A673 (cell line): ENCODE data around the gene HJURP. TPM values are rescaled to one million over a fixed set of nuclear protein-coding genes. Genes with fewer than 3 reads are reported as not detected.

Source experiments
- BruUV-seq: library from RNA; stranded (reverse); fragments of 400-500 nt; replicated peaks from 2 replicates; lab custom pipeline; 2021; lab: Mats Ljungman, UMichigan
- CTCF ChIA-PET: fragments of 300-600 bp; sonication (Branson Sonifier 250); formaldehyde crosslinking; loops from one replicate; lab custom pipeline; 2022; ENCODE audit warnings: antibody characterized with exemption; lab: Charles Lee
- POLR2A ChIA-PET: fragments of 300-600 bp; sonication (Branson Sonifier 250); formaldehyde crosslinking; loops from one replicate; lab custom pipeline; 2022; ENCODE audit warnings: antibody characterized with exemption; ENCODE audit not compliant: low non-redundant PET; lab: Charles Lee
- DNase-seq: peaks from one replicate; pipeline ENCODE4 v3.0.0-alpha.2; 2015; ENCODE audit warnings: low spot score
- H3K27ac ChIP-seq: fragments of 200-600 bp; sonication (generic); 2 replicates; pipeline ENCODE4 v1.5.1; 2016; ENCODE audit warnings: mixed run types, low read depth, mild to moderate bottlenecking, mixed read lengths, antibody characterized with exemption, low read length; ENCODE audit not compliant: poor library complexity, severe bottlenecking
- H3K27me3 ChIP-seq: fragments of 200-600 bp; sonication (generic); replicated peaks from 2 replicates; pipeline ENCODE4 v1.6.1; 2017; ENCODE audit warnings: mixed run types, low read depth, mild to moderate bottlenecking, mixed read lengths, antibody characterized with exemption, low read length; ENCODE audit not compliant: insufficient read depth, poor library complexity
- H3K36me3 ChIP-seq: fragments of 200-600 bp; sonication (generic); 2 replicates; pipeline ENCODE4 v1.6.1; 2016; ENCODE audit warnings: mixed run types, mild to moderate bottlenecking, mixed read lengths, antibody characterized with exemption, low read length; ENCODE audit not compliant: insufficient read depth, poor library complexity, severe bottlenecking
- H3K4me1 ChIP-seq: fragments of 200-600 bp; sonication (generic); 2 replicates; pipeline ENCODE4 v1.6.1; 2017; ENCODE audit warnings: mixed run types, mild to moderate bottlenecking, mixed read lengths, antibody characterized with exemption, low read length; ENCODE audit not compliant: insufficient read depth, poor library complexity, severe bottlenecking
- H3K4me3 ChIP-seq: fragments of 200-600 bp; sonication (generic); 2 replicates; pipeline ENCODE4 v1.5.1; 2016; ENCODE audit warnings: low read depth, mixed run types, mild to moderate bottlenecking, mixed read lengths, low read length; ENCODE audit not compliant: poor library complexity, severe bottlenecking
- H3K9me3 ChIP-seq: fragments of 200-600 bp; sonication (generic); 2 replicates; pipeline ENCODE4 v1.6.1; 2016; ENCODE audit warnings: mixed run types, low read depth, mild to moderate bottlenecking, mixed read lengths, antibody characterized with exemption, low read length; ENCODE audit not compliant: poor library complexity, severe bottlenecking
- CTCF ChIP-seq: fragments of 300-800, 200-600 bp; sonication (generic); conservative IDR thresholded peaks from 2 replicates; pipeline ENCODE4 v1.5.1; 2017; ENCODE audit warnings: low read depth, mild to moderate bottlenecking, antibody characterized with exemption, low read length, moderate library complexity, mixed read lengths
- EZH2 ChIP-seq: fragments of 200-600 bp; sonication (generic); IDR thresholded peaks from 2 replicates; pipeline ENCODE4 v1.6.1; 2017; ENCODE audit warnings: borderline replicate concordance, low read depth, mild to moderate bottlenecking, mixed read lengths, antibody characterized with exemption, low read length; ENCODE audit not compliant: poor library complexity, severe bottlenecking
- intact Hi-C: fragments of 100-400 bp; cut with micrococcal nuclease; formaldehyde crosslinking; loops from one replicate; pipeline ENCODE4 v1.10.0; 2022; ENCODE audit not compliant: unreplicated experiment
- total RNA-seq: library from RNA; stranded (reverse); gene quantifications from 2 replicates; pipeline ENCODE4 v1.2.3, GENCODE V29; 2021

HJURP gene
- total RNA-seq, 1 experiment from 2014 or later = 103 TPM

- Histone ChIP-seq H3K36me3 (peaks cover 100% of the 10 kb centered on the region), H3K27me3 (no peaks in the 10 kb centered on the region), H3K9me3 (no peaks in the 10 kb centered on the region), H3K27ac (no peak overlapping the region), H3K4me1 (no peaks in the 10 kb centered on the region), H3K4me3 (no peak overlapping the region)
- ChIA-PET CTCF (no interaction called here), POLR2A (no interaction called here)
- BruUV-seq = no TSS peak
- no peak for DNase-seq
- intact Hi-C loops = no loop called here
- TF ChIP-seq EZH2 (no peak), CTCF (no peak)
Measured at GRCh38 chr2:233840520-233840919, 13.8 kb downstream of the HJURP start.

GRCh38 chr2:233839447-233839820 lies 14.9 kb downstream of the HJURP start:
- BruUV-seq = no TSS peak
- intact Hi-C loops = no loop called here
- H3K27ac ChIP-seq = no peak overlapping the region
- no peak for DNase-seq
- H3K4me3 ChIP-seq = no peak overlapping the region
- peaks cover 100% of the 10 kb centered on the region for H3K36me3 ChIP-seq
- TF ChIP-seq CTCF = no peak
- TF ChIP-seq EZH2 = no peak
- no peaks in the 10 kb centered on the region for H3K4me1 ChIP-seq
- H3K9me3 ChIP-seq = no peaks in the 10 kb centered on the region
- H3K27me3 ChIP-seq = no peaks in the 10 kb centered on the region
- ChIA-PET CTCF (no interaction called here), POLR2A (no interaction called here)

GRCh38 chr2:233838726-233839446 lies 15.4 kb downstream of the HJURP start:
- no peak for TF ChIP-seq EZH2
- ChIA-PET CTCF (no interaction called here), POLR2A (no interaction called here)
- H3K27me3 ChIP-seq = no peaks in the 10 kb centered on the region
- BruUV-seq = no TSS peak
- H3K4me3 ChIP-seq = no peak overlapping the region
- peaks cover 100% of the 10 kb centered on the region for H3K36me3 ChIP-seq
- DNase-seq = no peak
- no peaks in the 10 kb centered on the region for H3K4me1 ChIP-seq
- no peak overlapping the region for H3K27ac ChIP-seq
- H3K9me3 ChIP-seq = no peaks in the 10 kb centered on the region
- intact Hi-C loops = no loop called here

GRCh38 chr2:233838251-233838650 lies 16.1 kb downstream of the HJURP start:
- no TSS peak for BruUV-seq
- Histone ChIP-seq H3K27me3 (no peaks in the 10 kb centered on the region), H3K4me1 (no peaks in the 10 kb centered on the region), H3K27ac (no peak overlapping the region), H3K4me3 (no peak overlapping the region), H3K9me3 (no peaks in the 10 kb centered on the region), H3K36me3 (peaks cover 94% of the 10 kb centered on the region)
- DNase-seq = no peak
- intact Hi-C loops = no loop called here
- POLR2A ChIA-PET = no interaction called here
- CTCF ChIA-PET = no interaction called here
- TF ChIP-seq EZH2 (no peak), CTCF (no peak)
